Fibroblast of skin of back (primary cell): Measurements from ENCODE around the gene FLT4. TPM values are rescaled to one million over a fixed set of nuclear protein-coding genes. Genes with fewer than 3 reads are reported as not detected.
"Not testable (repeated sequence)": the region's sequence is repeated elsewhere in the genome, so short reads cannot be mapped to it uniquely, and the experiment has no call there.

Experiments
- DNase-seq: peaks from one replicate; pipeline ENCODE4 v3.0.0-alpha.2; 2013
- polyA plus RNA-seq, 2 experiments: library from polyadenylated mRNA; unstranded; fragments of 120-200 nt; gene quantifications; one replicate each; pipeline ENCODE4 v1.2.1, GENCODE V29; 2013; ENCODE audit not compliant: insufficient read length in 2 of 2

Gene FLT4
- polyA plus RNA-seq (2013, experiment 1 of 2; ENCODE audit: insufficient read length): 0.35 TPM
- 0.13 TPM for polyA plus RNA-seq (2013, experiment 2 of 2; ENCODE audit: insufficient read length)

- DNase-seq: no peak
These were observed at the start of gene FLT4 for GRCh38 chr5:180649297-180650039. TSS of gene FLT4 (minus strand) at chr5:180649600. CDS start at chr5:180649545, 55 bp downstream.

- DNase-seq: no peak
These were observed 49.6 kb upstream of the FLT4 start for GRCh38 chr5:180699042-180699441.

DNA sequence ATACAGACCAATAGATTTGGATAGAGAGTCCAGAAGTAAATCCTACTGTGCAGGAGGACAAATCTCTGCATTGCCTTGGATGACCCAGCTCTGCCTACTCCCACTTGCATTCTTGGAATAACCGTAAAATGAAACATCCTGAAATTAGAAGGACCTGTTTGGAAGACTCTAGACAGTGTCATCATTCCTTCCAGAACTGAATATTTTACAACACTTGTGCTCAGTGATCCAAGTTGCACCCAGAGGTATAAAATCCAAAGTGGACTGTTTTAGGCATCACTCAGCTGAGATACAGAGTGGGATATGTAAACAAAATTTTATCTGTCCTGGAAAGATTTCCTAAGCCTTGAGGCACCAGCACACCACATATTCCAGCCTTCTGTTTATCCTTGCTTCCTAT, 46.7 kb upstream of the FLT4 start:
- DNase-seq: no peak

GRCh38 chr5:180692429-180692828, 43.0 kb upstream of the FLT4 start:
- no peak for DNase-seq

- no peak for DNase-seq
These were observed 41.6 kb upstream of the FLT4 start for GRCh38 chr5:180691046-180691445.

- DNase-seq: no peak
These were observed 41.2 kb upstream of the FLT4 start for GRCh38 chr5:180690562-180690961.

GRCh38 chr5:180689775-180690174, 40.4 kb upstream of the FLT4 start:
- DNase-seq: no peak

DNA sequence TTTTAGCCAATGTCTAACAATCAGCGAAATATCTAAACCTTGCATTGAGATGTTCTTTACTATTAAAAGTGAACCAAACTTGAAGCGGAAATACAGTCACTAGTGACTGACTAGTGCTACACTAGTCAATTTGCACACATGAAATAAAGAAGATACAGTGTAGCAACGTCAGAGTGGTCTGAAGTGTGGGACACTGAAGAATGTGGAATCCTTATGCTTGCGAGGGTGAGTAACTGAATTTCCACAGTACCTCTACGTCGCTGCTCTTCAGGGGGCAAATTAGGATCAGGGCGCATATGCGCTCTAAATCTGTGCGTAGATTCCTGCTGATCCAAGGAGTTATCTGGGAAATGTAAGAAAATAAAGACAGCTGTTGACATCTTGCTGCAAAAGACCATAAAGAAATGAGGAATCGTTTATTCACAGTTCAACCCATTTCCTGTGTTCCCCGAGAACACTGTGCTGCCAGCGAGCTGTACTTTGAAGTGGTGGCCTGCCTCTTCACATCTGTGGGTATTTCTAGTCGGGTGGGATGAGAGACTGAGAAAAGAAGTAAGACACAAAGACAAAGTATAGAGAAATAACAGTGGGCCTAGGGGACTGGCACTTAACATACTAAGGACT, 39.8 kb upstream of the FLT4 start:
- peak; percentile 6 for DNase-seq

DNA sequence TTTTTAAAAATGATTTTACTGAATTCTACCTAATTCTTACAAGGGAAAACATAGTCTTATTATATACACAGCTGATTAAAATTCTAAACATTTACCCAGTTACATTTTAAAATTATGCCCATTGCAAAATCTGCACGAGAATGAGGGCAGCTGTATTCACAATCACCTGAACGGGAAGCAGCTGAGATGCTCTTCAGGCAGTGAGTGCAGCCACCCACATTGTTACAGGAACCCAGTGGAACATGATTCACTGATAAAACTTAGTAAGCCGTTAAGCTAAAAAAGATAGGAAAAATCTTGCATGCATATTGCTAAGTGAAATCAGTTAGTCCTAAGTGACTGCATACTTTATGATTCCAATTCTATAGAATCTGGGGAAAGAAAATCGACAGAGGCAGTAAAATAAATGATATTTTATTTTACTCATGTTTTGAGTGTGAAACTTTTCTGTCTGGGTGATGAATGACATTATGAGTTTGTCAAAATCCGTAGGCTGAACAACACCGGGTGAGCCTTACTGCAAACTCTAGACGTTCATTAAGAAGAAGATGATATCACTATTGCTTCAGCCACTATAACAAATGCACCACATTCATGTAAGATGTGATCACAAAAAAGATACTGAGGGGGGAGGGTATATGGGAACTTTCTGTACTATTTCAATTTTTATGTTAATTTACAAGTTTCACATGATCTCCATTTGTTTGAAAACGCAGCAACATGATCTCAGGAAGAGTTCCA, 39.1 kb upstream of the FLT4 start:
- no peak for DNase-seq

DNA sequence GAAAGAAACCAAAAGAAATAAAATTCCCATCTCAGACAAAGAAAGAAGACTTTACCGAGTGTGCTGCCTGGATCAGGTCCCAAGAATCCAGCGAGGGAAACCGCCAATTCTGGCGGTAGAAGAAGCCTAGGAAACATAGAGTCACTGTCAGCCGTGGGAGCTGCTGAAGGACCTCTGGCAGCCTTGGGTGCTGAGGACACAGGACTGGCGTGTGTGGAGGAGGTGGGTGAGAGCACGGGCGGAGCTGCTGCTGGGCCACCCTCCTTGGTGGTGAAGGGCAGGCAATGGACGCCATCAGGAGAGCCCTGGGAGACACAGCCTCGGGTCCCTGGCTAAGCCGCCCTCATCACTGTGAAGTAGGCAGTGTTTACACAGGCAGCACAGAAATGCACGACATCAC, 37.4 kb upstream of the FLT4 start:
- not testable (repeated sequence) for DNase-seq

- no peak for DNase-seq
These were observed 35.3 kb upstream of the FLT4 start for GRCh38 chr5:180684623-180685161.

DNA sequence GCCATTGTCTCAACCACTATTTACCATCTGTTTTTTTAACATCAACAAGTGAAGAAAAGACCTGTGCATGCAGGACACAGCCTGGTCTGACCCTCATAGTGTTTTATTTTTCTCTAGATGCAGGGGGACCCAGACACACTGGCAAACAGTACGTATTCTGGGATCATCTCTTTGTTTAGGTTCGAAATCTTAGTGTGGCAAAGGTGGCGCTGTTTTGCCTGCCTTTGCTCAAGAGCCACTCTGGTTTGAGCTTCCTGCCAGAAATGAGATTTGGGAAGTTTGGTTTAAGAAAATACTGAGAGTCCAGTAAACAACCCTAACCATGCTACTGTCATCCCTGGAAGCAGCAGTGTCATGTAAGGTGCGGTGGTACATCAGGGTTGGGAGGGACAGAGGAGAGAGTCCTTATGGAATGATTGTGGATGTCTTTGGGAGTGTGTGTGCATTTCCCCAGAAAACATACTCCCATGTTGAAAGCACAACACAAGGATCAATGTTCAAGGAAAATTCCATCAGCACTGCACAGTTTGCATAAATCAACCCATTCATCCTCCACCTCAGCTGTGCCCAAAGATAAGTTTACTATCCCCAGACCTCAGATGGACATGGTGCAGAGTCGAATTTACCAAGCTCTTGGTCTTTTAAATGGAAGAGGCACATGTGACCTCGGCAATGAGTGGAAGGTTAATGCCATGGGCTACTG, 34.0 kb upstream of the FLT4 start:
- DNase-seq: no peak

GRCh38 chr5:180682560-180682959, 33.2 kb upstream of the FLT4 start:
- DNase-seq: no peak

DNA sequence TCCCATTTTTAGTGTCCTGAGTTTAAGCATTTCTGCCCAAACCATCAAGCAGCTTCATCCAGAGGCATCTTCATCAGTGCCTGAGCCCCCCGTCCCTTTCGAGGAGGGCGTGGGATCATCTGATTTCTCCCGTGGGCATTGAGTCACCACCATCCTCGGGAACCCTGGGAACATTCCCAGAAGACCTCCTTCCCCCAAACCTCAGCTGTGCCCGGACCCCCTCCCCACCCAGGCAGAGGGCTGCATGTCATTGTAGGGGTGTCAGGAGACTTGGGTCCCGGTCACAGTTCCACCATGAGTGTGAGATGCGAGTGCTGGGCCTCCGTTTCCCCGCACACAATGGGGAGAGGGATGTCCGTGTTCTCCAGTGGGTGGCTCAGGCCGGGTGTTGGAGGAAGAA, 32.6 kb upstream of the FLT4 start:
- DNase-seq: not testable (repeated sequence)

- not testable (repeated sequence) for DNase-seq
These were observed 28.9 kb upstream of the FLT4 start for GRCh38 chr5:180678319-180678718.

DNA sequence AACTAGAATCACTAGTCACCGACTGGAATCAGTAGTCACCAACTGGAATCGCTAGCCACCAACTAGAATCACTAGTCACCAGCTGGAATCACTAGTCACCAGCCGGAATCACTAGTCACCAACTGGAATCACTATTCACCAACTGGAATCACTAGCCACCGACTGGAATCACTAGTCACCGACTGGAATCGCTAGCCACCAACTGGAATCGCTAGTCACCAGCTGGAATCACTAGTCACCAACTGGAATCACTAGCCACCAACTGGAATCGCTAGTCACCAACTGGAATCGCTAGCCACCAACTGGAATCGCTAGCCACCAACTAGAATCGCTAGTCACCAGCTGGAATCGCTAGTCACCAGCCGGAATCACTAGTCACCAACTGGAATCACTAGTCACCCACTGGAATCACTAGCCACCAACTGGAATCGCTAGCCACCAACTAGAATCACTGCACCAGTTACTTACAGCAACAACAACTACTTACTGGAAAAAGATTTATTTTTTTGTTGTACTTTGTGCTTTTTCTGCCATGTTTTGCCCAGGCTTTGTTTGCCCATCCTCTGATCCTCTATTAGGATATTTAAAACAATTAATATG, 25.7 kb upstream of the FLT4 start:
- no peak for DNase-seq

DNA sequence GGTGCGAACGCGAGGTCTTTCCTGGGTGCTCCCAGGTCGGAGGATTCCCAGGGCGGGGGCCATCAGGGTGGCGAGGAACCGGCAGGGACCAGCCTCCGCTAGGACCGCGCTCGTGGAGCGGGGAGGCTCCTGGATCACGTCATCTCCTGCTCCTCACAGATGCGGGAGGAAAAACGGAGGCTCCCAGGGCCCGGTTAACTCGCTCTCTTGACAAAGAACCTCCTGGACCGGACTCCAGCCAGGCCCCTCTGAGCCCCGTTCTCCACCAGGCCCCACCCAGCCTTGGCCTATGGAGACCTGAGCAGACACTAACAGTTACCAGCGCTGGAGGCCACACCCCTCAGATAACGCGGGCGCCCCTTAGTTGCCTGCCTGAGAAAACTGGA, 24.7 kb upstream of the FLT4 start:
- DNase-seq: not testable (repeated sequence)

- DNase-seq: no peak
These were observed 24.1 kb upstream of the FLT4 start for GRCh38 chr5:180673371-180674089.

GRCh38 chr5:180671958-180672524, 22.6 kb upstream of the FLT4 start:
- not testable (repeated sequence) for DNase-seq

DNA sequence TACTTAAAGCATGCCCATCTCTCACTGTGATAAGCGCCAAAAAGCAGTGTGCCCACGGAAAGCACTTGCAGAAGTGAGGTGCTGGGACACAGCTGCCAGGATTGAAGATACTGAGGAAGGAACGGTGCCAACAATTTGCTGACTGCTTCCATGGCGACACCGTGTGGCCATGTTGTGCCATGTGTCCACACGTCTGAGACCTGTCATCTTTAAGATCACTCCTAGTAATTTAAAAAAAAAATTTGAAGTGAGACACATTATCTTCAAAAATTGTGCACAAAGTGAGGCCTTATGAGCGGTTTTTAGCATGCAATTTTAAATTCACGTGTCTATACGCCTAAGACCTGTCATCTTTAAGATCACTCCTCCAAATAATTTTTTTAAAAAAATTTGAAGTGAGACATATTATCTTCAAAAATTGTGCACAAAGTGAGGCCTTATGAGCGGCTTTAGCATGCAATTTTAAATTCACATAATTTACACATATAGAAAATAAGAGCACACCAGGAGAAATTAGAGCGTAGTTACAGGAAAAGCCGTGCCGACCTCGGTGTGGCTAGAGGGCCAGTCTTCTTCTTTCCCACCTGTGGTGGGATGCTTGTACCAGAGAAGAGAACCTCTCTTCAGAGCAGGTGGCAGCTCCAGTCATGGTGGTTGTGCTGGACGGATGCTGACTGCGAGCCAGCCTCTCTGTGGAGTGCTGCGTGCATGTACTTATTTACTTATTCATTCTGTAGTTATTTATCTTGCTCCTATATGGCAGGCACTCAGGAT, 21.4 kb upstream of the FLT4 start:
- DNase-seq: peak; percentile 26
